Neuron (in vitro differentiated cells): ENCODE measurements around the gene RDH14.

Experiments
- H2AFZ ChIP-seq: one replicate; pipeline ENCODE4 v1.6.1; 2013; ENCODE audit warnings: low read depth, mild to moderate bottlenecking, inconsistent platforms, low read length, moderate library complexity
- H3K27me3 ChIP-seq: one replicate; pipeline ENCODE4 v1.6.1; 2013; ENCODE audit warnings: low read length; ENCODE audit not compliant: insufficient read depth
- H3K36me3 ChIP-seq: one replicate; pipeline ENCODE4 v1.6.1; 2013; ENCODE audit warnings: low read length; ENCODE audit not compliant: insufficient read depth
- H3K4me1 ChIP-seq: one replicate; pipeline ENCODE4 v1.6.1; 2013; ENCODE audit warnings: low read length; ENCODE audit not compliant: insufficient read depth
- H3K4me3 ChIP-seq: 2 replicates; pipeline ENCODE4 v1.5.1; 2013; ENCODE audit warnings: mild to moderate bottlenecking, low read length, moderate library complexity
- H3K9me3 ChIP-seq: one replicate; pipeline ENCODE4 v1.6.1; 2013; ENCODE audit warnings: low read length

The RDH14 gene

GRCh38 chr2:18592372-18592771 lies 31.9 kb upstream of the RDH14 start:
- Histone ChIP-seq H3K9me3 (no peaks in the 10 kb centered on the region), H3K4me1 (no peaks in the 10 kb centered on the region), H2AFZ (no peak overlapping the region), H3K27me3 (no peaks in the 10 kb centered on the region), H3K4me3 (no peak overlapping the region), H3K36me3 (no peaks in the 10 kb centered on the region)

DNA sequence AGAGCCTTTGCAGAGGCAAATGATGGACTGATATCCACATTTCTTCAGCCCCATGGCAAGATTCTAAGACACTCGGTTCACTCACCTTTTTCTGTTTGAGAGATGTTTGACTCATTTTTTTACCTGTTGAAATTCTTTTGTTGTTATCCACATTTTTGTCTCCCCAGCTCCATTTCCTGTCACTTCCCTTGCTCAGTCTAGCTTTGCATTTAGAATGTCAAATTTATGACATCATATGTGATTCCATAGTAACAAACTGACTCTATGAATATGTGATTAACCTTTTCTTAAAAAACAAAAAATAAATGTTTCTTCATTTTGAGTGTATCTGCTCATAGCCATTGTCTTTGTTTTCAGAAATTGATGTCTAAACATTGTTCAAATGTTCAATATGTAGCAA lies 28.9 kb upstream of the RDH14 start, which contains the start of gene NT5C1B:
NT5C1B (minus strand) TSS at position 216 of the 400 bp plus-strand sequence; CDS start at position 115, 101 bp downstream.
- Histone ChIP-seq H3K4me1 (no peaks in the 10 kb centered on the region), H3K4me3 (no peak within 1 kb of the TSS), H3K9me3 (no peaks in the 10 kb centered on the region), H2AFZ (no peak within 1 kb of the TSS), H3K36me3 (no peaks in the 10 kb centered on the region), H3K27me3 (no peaks in the 10 kb centered on the region)

- Histone ChIP-seq H3K4me1 (no peaks in the 10 kb centered on the region), H3K36me3 (no peaks in the 10 kb centered on the region), H3K4me3 (no peak overlapping the region), H3K9me3 (no peaks in the 10 kb centered on the region), H2AFZ (no peak overlapping the region), H3K27me3 (no peaks in the 10 kb centered on the region)
Measured at GRCh38 chr2:18588802-18589201, 28.3 kb upstream of the RDH14 start.

- H3K9me3 ChIP-seq: no peaks in the 10 kb centered on the region
- no peak overlapping the region for H3K4me3 ChIP-seq
- H3K27me3 ChIP-seq: no peaks in the 10 kb centered on the region
- H2AFZ ChIP-seq: no peak overlapping the region
- no peaks in the 10 kb centered on the region for H3K4me1 ChIP-seq
- no peaks in the 10 kb centered on the region for H3K36me3 ChIP-seq
Measured at GRCh38 chr2:18588049-18588448, 27.6 kb upstream of the RDH14 start.

- Histone ChIP-seq H3K4me1 (no peaks in the 10 kb centered on the region), H3K9me3 (no peaks in the 10 kb centered on the region), H3K4me3 (no peak overlapping the region), H2AFZ (no peak overlapping the region), H3K36me3 (no peaks in the 10 kb centered on the region), H3K27me3 (no peaks in the 10 kb centered on the region)
Measured at GRCh38 chr2:18585526-18585925, 25.1 kb upstream of the RDH14 start.

DNA sequence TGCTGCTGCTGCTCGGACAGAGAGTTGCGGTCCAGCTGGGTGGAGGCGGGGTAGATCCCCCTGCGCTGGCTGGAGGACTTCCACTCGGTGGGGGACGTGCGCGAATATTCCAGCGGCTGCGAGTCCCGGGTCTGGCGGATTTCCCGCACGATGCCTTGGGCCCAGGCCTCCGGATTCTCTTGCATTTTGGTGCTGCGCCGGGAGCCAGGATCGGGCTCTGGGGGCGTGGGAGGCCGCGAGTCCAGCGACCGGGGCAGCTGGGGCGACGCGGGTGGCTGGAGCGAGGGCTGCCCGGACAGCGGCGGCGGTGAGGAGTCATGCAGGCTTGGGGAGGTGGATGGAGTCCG lies 24.1 kb upstream of the RDH14 start:
- Histone ChIP-seq H3K36me3 (no peaks in the 10 kb centered on the region), H3K4me1 (no peaks in the 10 kb centered on the region), H3K27me3 (no peaks in the 10 kb centered on the region), H3K4me3 (no peak overlapping the region), H3K9me3 (no peaks in the 10 kb centered on the region), H2AFZ (no peak overlapping the region)

- H3K4me1 ChIP-seq: no peaks in the 10 kb centered on the region
- H2AFZ ChIP-seq: no peak overlapping the region
- H3K9me3 ChIP-seq: no peaks in the 10 kb centered on the region
- H3K36me3 ChIP-seq: no peaks in the 10 kb centered on the region
- no peak overlapping the region for H3K4me3 ChIP-seq
- no peaks in the 10 kb centered on the region for H3K27me3 ChIP-seq
Measured at GRCh38 chr2:18583905-18584607, 23.6 kb upstream of the RDH14 start.

GRCh38 chr2:18580606-18581005 lies 20.2 kb upstream of the RDH14 start:
- no peaks in the 10 kb centered on the region for H3K27me3 ChIP-seq
- no peaks in the 10 kb centered on the region for H3K9me3 ChIP-seq
- H2AFZ ChIP-seq: no peak overlapping the region
- H3K4me3 ChIP-seq: no peak overlapping the region
- no peaks in the 10 kb centered on the region for H3K36me3 ChIP-seq
- H3K4me1 ChIP-seq: no peaks in the 10 kb centered on the region

GRCh38 chr2:18578033-18578432 lies 17.6 kb upstream of the RDH14 start:
- H3K36me3 ChIP-seq: no peaks in the 10 kb centered on the region
- no peak overlapping the region for H2AFZ ChIP-seq
- no peaks in the 10 kb centered on the region for H3K9me3 ChIP-seq
- no peaks in the 10 kb centered on the region for H3K27me3 ChIP-seq
- no peaks in the 10 kb centered on the region for H3K4me1 ChIP-seq
- H3K4me3 ChIP-seq: no peak overlapping the region

DNA sequence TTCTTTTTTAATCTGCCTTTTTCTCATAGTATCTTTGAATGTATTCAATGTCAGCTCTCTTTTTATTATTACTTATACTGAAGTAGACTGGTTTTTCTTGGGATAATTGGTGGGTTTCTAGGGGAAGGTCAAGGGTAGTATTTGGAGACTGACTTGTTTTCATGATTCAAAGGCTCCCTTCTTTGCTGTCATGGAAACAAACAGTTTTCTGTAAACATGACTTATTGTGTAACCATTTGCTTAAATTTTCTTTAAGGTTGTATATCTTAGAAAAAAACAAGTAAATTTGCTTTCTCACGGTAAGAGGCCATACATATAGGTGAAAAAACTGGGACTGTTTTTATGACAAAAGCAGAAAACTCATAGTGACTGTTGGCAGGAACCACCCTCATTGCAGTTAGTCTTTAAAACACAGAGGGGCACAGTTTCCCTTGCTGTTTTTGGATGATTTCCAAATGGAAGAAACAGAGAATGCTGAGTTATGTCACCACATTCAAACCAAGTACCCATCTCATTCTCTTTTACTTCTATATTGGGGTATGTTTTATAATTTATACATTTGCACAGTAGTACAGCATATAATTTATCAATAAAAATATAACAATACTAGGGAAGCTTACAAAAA lies 5.8 kb upstream of the RDH14 start:
- H3K4me3 ChIP-seq: no peak overlapping the region
- no peaks in the 10 kb centered on the region for H3K27me3 ChIP-seq
- peaks cover 3% of the 10 kb centered on the region for H3K4me1 ChIP-seq
- H3K36me3 ChIP-seq: no peaks in the 10 kb centered on the region
- no peaks in the 10 kb centered on the region for H3K9me3 ChIP-seq
- no peak overlapping the region for H2AFZ ChIP-seq

GRCh38 chr2:18560797-18561085 lies 288 bp upstream of the RDH14 start:
- H3K27me3 ChIP-seq: no peaks in the 10 kb centered on the region
- H3K36me3 ChIP-seq: peaks cover 2% of the 10 kb centered on the region
- peak overlapping the region; percentile 82 for H2AFZ ChIP-seq
- H3K4me3 ChIP-seq: peak overlapping the region; percentile 56
- peaks cover 21% of the 10 kb centered on the region for H3K4me1 ChIP-seq
- no peaks in the 10 kb centered on the region for H3K9me3 ChIP-seq

GRCh38 chr2:18559531-18560030 lies 872 bp downstream of the RDH14 start:
- Histone ChIP-seq H3K9me3 (no peaks in the 10 kb centered on the region), H2AFZ (peak overlapping the region; percentile 82), H3K36me3 (peaks cover 12% of the 10 kb centered on the region), H3K4me3 (peak overlapping the region; percentile 56), H3K27me3 (no peaks in the 10 kb centered on the region), H3K4me1 (peaks cover 21% of the 10 kb centered on the region)

- Histone ChIP-seq H3K4me3 (no peak overlapping the region), H3K27me3 (no peaks in the 10 kb centered on the region), H3K9me3 (no peaks in the 10 kb centered on the region), H2AFZ (no peak overlapping the region), H3K36me3 (peaks cover 17% of the 10 kb centered on the region), H3K4me1 (peaks cover 21% of the 10 kb centered on the region)
Measured at GRCh38 chr2:18558458-18558857, 2.0 kb downstream of the RDH14 start.

DNA sequence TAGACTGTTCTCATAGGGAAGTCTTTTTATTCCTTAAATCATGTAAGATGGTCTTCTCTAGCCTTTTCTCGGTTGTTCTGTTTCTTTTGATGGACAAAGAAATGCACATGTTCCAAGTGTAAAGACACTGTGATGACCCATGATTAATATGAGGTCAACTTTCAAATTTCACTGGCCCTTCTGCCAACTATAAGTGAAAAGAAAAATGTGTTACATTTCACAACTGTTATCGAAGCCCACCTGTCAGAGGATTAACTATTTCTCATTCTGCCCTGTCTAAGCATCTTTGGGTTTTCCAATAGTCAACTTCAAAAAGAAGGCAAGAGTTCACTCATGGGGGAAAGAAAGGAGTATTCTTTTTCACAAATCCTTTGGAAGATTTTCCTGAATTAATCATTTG lies 3.3 kb downstream of the RDH14 start:
- Histone ChIP-seq H3K27me3 (no peaks in the 10 kb centered on the region), H3K36me3 (peaks cover 17% of the 10 kb centered on the region), H3K4me3 (no peak overlapping the region), H3K9me3 (no peaks in the 10 kb centered on the region), H2AFZ (no peak overlapping the region), H3K4me1 (peaks cover 21% of the 10 kb centered on the region)
